ENCODE results near the gene SERPINB13. TPM values are rescaled to one million over a fixed set of nuclear protein-coding genes. Genes with fewer than 3 reads are reported as not detected.

SERPINB13 gene
- polyA plus RNA-seq, 2 of the 4 experiments (the other 2 are of a cell fraction): not detected

DNA sequence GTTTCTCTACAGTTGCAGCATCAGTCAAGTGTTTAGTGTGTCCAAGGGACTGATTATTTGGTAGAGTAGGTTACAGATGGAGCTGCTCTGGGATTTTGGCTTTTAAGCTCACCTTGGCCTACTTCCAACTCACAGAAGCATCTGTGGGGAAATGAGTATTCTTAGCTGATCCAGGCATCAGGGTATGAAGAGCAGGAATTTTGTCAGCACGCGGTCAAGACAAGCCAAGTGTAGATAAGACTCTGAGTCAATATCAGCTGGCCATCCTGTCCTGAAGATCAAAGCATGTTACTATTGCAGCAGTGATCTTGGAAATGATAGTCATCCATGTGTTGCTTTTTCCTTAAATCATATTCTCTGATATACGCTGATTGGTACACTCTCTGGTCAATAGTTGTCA is 32.5 kb downstream of the SERPINB13 start:
- Histone ChIP-seq H3K4me2 (no peak overlapping the region), H3K9me3 (no peaks in the 10 kb centered on the region), H3K4me3 (no peak overlapping the region), H3K27ac (no peak overlapping the region), H3K4me1 (no peaks in the 10 kb centered on the region)
- 76% methylated on average over 3 of the region's 3 CpGs for WGBS (ENCODE audit: missing lambda C conversion rate)
- no peak for ATAC-seq
- CTCF ChIA-PET: interaction anchor here (0.8 kb wide), 1 partner anchor 102 kb away, joined by 4 read pairs; no protein-coding TSS in a partner anchor
- DNase-seq (ENCODE audit: low read depth in 1 of 2, low spot score in 1 of 2): no peak
- POLR2A ChIA-PET: no interaction called here
- no peak for TF ChIP-seq PHF8 (IDR thresholded peaks at IDR 0.05; ENCODE audit: borderline replicate concordance, low read depth)
- no peak for TF ChIP-seq HOXA7 (CRISPR knock-in tag; IDR thresholded peaks at IDR 0.05)
- TF ChIP-seq, protein P1, sequence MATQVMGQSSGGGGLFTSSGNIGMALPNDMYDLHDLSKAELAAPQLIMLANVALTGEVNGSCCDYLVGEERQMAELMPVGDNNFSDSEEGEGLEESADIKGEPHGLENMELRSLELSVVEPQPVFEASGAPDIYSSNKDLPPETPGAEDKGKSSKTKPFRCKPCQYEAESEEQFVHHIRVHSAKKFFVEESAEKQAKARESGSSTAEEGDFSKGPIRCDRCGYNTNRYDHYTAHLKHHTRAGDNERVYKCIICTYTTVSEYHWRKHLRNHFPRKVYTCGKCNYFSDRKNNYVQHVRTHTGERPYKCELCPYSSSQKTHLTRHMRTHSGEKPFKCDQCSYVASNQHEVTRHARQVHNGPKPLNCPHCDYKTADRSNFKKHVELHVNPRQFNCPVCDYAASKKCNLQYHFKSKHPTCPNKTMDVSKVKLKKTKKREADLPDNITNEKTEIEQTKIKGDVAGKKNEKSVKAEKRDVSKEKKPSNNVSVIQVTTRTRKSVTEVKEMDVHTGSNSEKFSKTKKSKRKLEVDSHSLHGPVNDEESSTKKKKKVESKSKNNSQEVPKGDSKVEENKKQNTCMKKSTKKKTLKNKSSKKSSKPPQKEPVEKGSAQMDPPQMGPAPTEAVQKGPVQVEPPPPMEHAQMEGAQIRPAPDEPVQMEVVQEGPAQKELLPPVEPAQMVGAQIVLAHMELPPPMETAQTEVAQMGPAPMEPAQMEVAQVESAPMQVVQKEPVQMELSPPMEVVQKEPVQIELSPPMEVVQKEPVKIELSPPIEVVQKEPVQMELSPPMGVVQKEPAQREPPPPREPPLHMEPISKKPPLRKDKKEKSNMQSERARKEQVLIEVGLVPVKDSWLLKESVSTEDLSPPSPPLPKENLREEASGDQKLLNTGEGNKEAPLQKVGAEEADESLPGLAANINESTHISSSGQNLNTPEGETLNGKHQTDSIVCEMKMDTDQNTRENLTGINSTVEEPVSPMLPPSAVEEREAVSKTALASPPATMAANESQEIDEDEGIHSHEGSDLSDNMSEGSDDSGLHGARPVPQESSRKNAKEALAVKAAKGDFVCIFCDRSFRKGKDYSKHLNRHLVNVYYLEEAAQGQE (IDR thresholded peaks at IDR 0.05): no peak
- TF ChIP-seq, protein P2, sequence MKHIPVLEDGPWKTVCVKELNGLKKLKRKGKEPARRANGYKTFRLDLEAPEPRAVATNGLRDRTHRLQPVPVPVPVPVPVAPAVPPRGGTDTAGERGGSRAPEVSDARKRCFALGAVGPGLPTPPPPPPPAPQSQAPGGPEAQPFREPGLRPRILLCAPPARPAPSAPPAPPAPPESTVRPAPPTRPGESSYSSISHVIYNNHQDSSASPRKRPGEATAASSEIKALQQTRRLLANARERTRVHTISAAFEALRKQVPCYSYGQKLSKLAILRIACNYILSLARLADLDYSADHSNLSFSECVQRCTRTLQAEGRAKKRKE (CRISPR knock-in tag; IDR thresholded peaks at IDR 0.05; ENCODE audit: low read depth): no peak
- no peak for TF ChIP-seq KDM5A (IDR thresholded peaks at IDR 0.05)
- no peak for TF ChIP-seq ZFP36 (IDR thresholded peaks at IDR 0.05; ENCODE audit: borderline replicate concordance, partially characterized antibody)
- TF ChIP-seq ZSCAN20 (CRISPR knock-in tag; IDR thresholded peaks at IDR 0.05): no peak
- no peak for TF ChIP-seq NFE2L2 (conservative IDR thresholded peaks at IDR 0.05; ENCODE audit: low read length)
- TF ChIP-seq SREBF2 (IDR thresholded peaks at IDR 0.05): no peak
- no peak for TF ChIP-seq NR3C1 (IDR thresholded peaks at IDR 0.05)
- TF ChIP-seq, protein P3, sequence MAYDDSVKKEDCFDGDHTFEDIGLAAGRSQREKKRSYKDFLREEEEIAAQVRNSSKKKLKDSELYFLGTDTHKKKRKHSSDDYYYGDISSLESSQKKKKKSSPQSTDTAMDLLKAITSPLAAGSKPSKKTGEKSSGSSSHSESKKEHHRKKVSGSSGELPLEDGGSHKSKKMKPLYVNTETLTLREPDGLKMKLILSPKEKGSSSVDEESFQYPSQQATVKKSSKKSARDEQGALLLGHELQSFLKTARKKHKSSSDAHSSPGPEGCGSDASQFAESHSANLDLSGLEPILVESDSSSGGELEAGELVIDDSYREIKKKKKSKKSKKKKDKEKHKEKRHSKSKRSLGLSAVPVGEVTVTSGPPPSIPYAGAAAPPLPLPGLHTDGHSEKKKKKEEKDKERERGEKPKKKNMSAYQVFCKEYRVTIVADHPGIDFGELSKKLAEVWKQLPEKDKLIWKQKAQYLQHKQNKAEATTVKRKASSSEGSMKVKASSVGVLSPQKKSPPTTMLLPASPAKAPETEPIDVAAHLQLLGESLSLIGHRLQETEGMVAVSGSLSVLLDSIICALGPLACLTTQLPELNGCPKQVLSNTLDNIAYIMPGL (CRISPR knock-in tag; IDR thresholded peaks at IDR 0.05; ENCODE audit: borderline replicate concordance): no peak
- no peak for TF ChIP-seq RFX5 (IDR thresholded peaks at IDR 0.05)
- no peak for TF ChIP-seq CHD2 (IDR thresholded peaks at IDR 0.05; ENCODE audit: low read length, partially characterized antibody)
- TF ChIP-seq TFCP2L1 (CRISPR knock-in tag; IDR thresholded peaks at IDR 0.05): no peak
- TF ChIP-seq EHF (CRISPR knock-in tag; IDR thresholded peaks at IDR 0.05): no peak
- no peak for TF ChIP-seq ZNF302 (CRISPR knock-in tag; IDR thresholded peaks at IDR 0.05)
- no peak for TF ChIP-seq FOXS1 (CRISPR knock-in tag; IDR thresholded peaks at IDR 0.05)
- FAIRE-seq: no peak

DNA sequence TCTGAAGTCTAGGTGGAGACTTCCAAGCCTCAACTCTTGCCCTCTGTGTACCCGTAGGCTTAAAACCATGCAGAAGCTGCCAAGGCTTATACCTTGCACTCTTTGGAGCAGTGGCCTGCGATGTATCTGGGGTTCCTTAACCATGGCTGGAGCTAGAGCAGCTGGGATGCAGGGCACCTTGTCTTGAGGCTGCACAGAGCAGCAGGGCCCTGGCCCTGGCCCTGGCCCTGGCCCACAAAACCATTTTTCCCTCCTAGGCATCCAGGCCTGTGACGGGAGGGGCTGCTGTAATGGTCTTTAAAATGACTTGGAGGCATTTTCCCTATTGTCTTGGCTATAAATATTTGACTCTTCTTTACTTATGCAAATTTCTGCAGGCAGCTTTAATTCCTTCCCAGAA is 37.7 kb downstream of the SERPINB13 start:
- FAIRE-seq: no peak
- no peaks in the 10 kb centered on the region for H3K9me3 ChIP-seq
- ChIA-PET CTCF (no interaction called here), POLR2A (no interaction called here)
- ATAC-seq: no peak
- H3K4me2 ChIP-seq: no peak overlapping the region
- no peak for DNase-seq (ENCODE audit: low read depth in 1 of 2, low spot score in 1 of 2)
- H3K27ac ChIP-seq: no peak overlapping the region
- no peaks in the 10 kb centered on the region for H3K4me1 ChIP-seq
- WGBS (ENCODE audit: missing lambda C conversion rate): 16% methylated on average over 2 of the region's 3 CpGs
- TF ChIP-seq ESRRA (IDR thresholded peaks at IDR 0.05; ENCODE audit: borderline replicate concordance, low read length) (no peak), FOXS1 (CRISPR knock-in tag; IDR thresholded peaks at IDR 0.05) (no peak), ZFP36 (IDR thresholded peaks at IDR 0.05; ENCODE audit: borderline replicate concordance, partially characterized antibody) (no peak), CEBPB (IDR thresholded peaks at IDR 0.05) (no peak), HEYL (CRISPR knock-in tag; IDR thresholded peaks at IDR 0.05) (no peak), HOXB13 (CRISPR knock-in tag; IDR thresholded peaks at IDR 0.05; ENCODE audit: low read depth) (no peak), CBX8 (IDR thresholded peaks at IDR 0.05) (no peak), RAD21 (conservative IDR thresholded peaks at IDR 0.05 in 1 of 2, IDR thresholded peaks at IDR 0.05 in 1 of 2) (no peak), BHLHE40 (IDR thresholded peaks at IDR 0.05; ENCODE audit: low read depth, low read length) (no peak), CHD4 (IDR thresholded peaks at IDR 0.05; ENCODE audit: borderline replicate concordance) (no peak), RNF2 (IDR thresholded peaks at IDR 0.05; ENCODE audit: borderline replicate concordance, low read depth) (no peak), RARB (CRISPR knock-in tag; IDR thresholded peaks at IDR 0.05) (no peak)
- TF ChIP-seq, protein P4, sequence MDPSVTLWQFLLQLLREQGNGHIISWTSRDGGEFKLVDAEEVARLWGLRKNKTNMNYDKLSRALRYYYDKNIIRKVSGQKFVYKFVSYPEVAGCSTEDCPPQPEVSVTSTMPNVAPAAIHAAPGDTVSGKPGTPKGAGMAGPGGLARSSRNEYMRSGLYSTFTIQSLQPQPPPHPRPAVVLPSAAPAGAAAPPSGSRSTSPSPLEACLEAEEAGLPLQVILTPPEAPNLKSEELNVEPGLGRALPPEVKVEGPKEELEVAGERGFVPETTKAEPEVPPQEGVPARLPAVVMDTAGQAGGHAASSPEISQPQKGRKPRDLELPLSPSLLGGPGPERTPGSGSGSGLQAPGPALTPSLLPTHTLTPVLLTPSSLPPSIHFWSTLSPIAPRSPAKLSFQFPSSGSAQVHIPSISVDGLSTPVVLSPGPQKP (IDR thresholded peaks at IDR 0.05; ENCODE audit: low read depth, low read length): no peak
- no peak overlapping the region for H3K4me3 ChIP-seq
